GM21528 (cell line): ENCODE measurements around the gene ATP9B.
A peak's percentile ranks its signal among the peaks of the same experiment; 100 is the strongest.

Experiments used
- ATAC-seq: cut with Tn5 transposase; IDR thresholded peaks from one replicate; pipeline ENCODE4 v1.9.1; 2021; ENCODE audit warnings: mild to moderate bottlenecking, moderate library complexity; ENCODE audit not compliant: unreplicated experiment, low FRiP score

ATP9B gene

GRCh38 chr18:79402209-79402576, 333.0 kb downstream of the ATP9B start:
- ATAC-seq = no peak

DNA sequence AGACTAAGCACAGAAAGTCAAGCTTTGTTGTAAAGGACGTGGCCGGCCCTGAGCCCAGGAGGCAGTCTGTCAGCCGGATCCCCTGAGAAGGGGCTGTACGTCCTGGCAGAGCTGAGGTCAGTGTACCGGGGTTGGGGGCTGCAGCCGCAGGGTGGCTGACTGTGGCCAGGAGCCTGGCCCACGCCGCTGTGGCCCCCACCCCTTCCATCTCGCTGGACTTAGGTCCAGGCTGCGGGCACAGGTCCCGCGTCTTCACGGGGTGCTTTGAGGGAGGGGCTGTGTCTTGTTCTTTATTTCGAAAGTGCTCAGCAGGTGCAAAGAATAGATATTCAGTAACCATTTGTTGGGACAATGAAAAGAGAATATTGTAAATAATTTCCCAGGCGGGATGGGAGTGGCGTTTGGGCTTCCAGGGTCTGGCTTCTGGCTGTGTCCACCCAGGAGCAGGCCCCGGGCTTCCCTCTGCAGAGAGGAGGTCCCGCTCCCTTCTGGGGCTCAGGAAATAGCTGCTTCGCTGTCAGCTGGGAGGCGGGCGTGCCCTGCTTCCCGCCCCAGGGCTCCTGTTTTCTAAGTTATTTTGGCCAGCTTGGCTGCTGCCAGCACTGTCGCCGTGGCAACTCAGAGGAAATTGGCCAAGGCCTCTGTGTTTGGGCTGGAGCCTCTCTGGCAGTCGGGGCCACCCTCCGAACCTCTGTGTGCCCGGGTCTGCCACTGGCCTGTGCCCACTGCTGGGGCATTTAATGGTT, 334.0 kb downstream of the ATP9B start:
- ATAC-seq = no peak

- ATAC-seq = no peak
Observed at GRCh38 chr18:79403723-79404566, 334.8 kb downstream of the ATP9B start.

- no peak for ATAC-seq
Observed at GRCh38 chr18:79404567-79404910, 335.3 kb downstream of the ATP9B start.

DNA sequence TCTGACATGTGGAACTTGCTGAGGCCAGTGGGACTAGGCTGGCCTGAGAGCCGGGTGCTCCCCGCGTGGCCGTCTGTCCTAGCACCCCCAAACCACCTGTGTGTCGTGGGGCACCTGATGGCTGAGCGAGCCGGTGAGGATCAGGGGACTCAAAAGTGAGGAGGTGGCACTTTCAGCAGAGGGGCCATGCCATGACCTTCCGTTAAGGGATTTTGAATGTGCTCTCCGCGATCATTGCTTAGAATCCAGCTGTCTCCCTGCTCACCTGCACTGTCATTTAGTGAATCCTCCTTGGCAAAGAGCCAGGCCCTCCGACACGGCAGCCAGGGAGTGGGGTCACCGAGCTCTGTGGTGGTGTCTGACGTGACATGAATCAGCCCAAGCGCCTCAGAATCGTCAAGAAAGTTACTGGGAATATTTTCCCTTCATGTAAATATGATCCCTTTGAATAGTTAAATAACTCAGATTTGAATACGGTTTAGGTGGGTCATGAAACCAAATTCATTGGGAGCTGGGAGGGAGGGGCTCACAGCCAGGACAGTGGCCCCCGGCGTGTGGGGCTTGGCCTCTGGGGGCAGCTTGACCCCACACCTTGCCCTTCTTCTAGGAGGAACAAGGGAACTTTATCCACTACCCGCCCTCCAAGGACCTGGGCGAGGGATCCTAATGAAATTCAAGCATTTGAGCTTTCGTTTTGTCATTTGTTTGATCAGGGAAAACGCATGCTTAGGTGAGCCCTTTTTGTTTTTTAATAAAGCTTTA, 336.0 kb downstream of the ATP9B start:
- peak; percentile 1 for ATAC-seq

DNA sequence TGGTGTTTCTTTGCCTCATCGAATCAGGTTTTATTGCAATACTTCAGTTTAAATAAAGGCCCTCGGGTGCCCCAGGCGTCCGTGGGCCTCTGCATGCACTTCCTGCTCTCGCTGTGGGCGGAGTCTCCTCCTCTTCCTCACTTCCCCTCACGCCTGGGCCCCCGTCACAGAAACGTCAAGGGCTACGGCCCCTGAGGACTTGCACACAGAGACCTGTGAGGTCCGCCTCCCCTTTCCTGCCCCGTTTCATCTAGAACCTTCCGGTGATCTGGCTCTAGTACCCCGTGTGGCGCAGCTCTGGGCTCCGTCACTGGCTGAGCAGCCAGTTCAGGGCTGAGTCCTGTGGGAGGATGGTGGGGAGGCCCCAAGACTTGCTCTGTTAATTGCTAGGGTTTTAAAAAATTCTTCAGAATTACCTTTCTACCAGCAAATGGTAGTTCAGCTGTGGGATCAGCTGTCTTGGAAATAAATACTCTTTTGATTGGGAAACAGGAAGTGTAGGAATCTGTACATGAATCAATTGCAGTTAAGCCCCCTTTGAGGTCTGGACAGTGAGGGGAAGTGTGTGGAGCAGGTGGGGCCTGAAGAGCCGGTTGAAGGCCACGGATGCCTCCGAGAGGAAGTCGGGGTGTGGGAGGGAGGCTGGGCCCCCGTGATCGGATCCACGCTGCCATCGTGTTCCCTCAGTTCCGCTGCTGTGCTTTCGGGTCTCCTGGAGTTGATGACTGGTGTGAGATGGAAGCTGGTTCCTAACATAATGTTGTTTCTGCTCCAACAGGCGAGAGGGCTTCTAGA, 336.8 kb downstream of the ATP9B start:
- ATAC-seq = peak; percentile 70

- ATAC-seq = no peak
Observed at GRCh38 chr18:79406708-79407107, 337.5 kb downstream of the ATP9B start.

DNA sequence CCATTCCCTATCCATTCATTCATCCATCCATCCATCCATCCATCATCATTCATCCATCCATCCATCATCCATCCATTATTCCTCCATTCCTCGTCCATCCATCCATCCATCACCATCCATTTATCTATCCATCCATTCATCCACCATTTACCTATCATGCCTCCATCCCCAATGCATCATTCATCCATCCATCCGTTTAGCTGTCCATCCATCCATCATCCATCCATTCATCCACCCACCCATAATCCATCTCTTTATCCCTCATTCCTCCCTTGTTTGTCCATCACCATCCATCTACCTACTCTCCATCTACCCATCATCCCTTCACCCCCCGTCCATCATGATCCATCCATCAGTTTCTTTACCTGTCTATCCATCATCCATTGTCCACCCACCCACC, 340.1 kb downstream of the ATP9B start:
- no peak for ATAC-seq

DNA sequence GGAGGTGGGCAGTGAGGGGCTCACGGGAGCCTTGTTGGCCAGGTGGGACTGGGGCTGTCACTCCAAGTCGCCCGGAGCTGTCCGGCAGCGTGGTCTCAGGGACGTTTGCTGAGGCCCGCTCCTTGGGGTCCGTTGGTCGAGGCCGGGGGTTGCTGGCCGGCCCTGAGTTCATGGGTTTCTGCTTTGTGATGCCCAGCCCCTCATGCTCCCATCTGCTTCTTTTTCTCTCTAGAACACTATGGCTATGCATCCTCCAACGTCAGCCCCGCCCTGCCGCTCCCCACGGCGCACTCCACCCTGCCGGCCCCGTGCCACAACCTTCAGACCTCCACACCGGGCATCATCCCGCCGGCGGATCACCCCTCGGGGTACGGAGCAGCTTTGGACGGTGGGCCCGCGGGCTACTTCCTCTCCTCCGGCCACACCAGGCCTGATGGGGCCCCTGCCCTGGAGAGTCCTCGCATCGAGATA, 341.0 kb downstream of the ATP9B start:
- ATAC-seq = no peak

DNA sequence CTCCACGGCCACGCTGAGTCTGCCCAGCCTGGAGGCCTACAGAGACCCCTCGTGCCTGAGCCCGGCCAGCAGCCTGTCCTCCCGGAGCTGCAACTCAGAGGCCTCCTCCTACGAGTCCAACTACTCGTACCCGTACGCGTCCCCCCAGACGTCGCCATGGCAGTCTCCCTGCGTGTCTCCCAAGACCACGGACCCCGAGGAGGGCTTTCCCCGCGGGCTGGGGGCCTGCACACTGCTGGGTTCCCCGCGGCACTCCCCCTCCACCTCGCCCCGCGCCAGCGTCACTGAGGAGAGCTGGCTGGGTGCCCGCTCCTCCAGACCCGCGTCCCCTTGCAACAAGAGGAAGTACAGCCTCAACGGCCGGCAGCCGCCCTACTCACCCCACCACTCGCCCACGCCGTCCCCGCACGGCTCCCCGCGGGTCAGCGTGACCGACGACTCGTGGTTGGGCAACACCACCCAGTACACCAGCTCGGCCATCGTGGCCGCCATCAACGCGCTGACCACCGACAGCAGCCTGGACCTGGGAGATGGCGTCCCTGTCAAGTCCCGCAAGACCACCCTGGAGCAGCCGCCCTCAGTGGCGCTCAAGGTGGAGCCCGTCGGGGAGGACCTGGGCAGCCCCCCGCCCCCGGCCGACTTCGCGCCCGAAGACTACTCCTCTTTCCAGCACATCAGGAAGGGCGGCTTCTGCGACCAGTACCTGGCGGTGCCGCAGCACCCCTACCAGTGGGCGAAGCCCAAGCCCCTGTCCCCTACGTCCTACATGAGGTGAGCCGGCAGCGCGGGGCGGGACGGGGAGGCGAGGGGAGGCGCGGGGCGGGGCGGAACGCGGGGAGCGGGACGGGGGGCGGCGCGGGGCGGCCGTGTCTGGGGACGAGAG, 341.8 kb downstream of the ATP9B start:
- ATAC-seq = no peak

DNA sequence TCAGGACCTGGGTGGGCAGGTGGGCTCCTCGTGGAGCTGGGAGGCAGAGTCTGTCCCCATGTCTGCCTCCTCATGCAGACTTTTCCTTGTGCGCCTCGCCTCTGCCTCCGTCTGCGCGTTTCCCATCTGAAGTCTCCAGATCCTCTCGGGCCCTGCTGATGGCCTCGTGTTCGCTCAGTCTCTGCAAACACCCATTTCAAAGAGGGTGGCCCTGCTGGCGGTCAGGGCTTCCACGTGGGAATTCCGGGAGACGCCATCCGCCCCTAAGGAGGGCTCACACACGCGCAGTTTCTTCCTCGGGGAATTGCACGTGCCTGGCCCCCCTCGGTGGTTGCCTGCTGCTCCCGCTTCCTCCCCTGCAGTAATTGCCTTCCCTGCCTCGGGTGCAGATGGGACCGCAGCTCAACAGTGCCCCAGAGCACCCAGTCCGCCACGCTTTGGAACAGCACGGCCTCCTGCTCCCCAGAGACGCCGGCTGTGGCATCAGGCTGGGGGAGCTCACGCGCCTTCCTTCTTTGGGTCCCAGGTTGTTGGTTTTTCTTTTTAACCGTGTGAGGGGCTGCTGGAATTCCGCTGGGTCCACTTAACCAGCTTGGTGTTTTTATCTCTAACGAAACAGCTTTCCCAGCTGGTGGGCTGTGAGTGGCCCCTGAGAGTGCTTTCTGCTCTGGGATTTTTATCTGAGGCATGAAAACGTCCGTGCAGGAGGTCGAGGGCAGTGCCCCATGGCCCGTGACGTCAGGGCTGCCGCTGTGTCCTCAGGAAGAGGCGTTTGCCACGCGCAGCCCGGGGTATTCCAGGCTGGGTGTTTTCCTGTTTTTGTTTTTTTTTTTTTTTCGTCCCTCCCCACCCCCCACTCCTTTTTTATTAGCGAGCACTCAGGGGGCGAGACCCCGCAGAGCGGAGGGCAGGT, 342.7 kb downstream of the ATP9B start:
- no peak for ATAC-seq

GRCh38 chr18:79413025-79413424, 343.8 kb downstream of the ATP9B start:
- ATAC-seq = no peak

DNA sequence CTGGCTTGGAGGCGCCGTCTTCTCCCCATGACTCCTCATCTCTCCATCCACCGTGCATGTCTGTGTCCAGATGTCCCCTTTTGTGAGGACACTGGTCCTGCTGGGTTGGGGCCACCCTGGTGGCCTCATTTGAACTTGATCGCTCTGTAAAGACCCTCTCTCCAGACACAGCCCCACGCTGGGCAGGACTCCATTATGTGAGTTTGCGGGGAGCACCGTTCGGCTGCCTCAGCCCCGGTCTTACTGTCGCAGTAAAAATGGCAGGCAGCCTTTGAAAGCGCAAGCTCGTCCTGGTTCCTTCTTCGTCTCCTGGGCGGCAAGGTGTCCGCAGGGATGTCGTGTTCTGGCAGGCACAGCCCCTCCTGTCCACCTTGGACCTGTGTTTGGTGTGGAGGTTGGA, 344.2 kb downstream of the ATP9B start:
- ATAC-seq = no peak

DNA sequence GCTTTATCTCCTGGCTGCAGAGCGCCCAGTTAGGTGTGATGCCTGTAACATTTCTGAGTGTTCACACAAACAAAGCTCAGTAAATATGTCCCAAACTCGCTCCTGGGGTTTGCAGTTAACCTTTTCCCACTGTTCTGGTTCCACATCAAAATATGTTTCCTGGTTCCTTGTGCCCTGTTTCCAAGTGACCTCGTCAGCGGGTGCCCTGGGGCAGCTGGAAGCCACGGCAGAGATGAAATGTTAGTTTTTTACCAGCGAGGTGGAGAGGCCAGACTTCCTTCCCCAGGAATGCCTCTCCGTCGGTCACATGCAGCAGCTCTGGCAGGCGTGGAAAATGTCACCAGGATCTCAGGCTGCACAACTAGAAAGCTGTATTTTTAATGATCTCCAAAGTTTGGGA, 344.7 kb downstream of the ATP9B start:
- ATAC-seq = no peak

DNA sequence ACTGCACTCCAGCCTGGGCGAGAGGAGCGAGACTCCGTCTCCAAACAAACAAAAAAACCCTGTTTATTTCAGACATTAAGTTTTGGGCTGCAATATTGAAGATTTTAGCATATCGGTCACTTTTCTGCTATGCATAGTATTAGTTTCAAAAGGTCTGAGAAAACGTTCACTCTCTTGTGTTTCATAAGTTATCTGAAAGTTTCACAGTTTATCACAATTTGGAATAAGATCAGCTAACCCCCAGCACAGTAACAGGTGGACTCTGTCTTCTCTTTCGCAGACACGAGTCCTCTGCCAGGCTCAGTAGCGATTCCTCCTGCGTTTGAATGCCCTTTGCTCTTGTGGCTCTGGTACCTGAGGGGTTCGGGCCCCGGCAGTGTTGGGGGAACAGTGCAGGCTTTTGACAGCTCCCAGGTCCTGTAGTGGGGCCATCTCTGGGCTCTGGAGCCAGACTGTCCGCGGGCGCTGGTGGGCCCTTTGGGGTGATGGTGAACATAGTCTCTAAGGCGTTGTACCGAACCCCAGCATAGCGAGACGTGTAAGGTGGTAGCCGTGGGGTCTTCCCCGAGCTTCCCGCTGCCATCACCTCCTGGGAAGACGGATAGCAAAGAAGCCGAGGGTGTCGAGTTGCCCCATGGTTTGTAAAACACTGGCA, 347.0 kb downstream of the ATP9B start:
- ATAC-seq = no peak

DNA sequence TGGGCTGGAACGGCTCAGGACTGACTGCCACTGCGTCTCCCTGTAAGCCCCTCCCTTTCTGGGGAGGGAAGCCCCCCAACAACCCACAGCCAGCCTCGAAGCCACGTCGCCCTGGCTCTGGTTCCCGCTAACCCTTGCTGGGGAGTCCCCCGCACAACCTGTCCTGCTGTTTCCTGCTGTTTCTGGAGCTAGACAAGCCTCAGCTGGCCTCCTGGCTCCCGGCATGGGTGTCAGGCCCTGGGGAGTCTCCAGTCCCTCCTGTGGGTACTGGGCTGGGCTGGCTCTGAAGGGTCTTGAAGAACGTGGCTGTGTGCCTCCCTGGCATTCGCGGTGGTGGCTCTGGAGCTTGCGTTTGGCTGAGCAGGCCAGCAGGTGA, 347.5 kb downstream of the ATP9B start:
- no peak for ATAC-seq

GRCh38 chr18:79418236-79418635, 349.0 kb downstream of the ATP9B start:
- no peak for ATAC-seq

GRCh38 chr18:79418642-79419041, 349.4 kb downstream of the ATP9B start:
- no peak for ATAC-seq
